Endothelial cell of umbilical vein (primary cell): Measurements from ENCODE around the gene TDRD3. TPM values are rescaled to one million over a fixed set of nuclear protein-coding genes. Genes with fewer than 3 reads are reported as not detected.

Experiments
- BruUV-seq: library from RNA; stranded (reverse); fragments of 400-500 nt; replicated peaks from 2 replicates; lab custom pipeline; 2021; lab: Mats Ljungman, UMichigan
- CTCF ChIA-PET: fragments of 300-600, 350-600 bp; sonication (Branson Sonifier 250); formaldehyde crosslinking; loops from one replicate; lab custom pipeline; 2021; ENCODE audit warnings: antibody characterized with exemption, inconsistent platforms; lab: Charles Lee
- POLR2A ChIA-PET: fragments of 300-600, 350-600 bp; sonication (Branson Sonifier 250); formaldehyde crosslinking; loops from one replicate; lab custom pipeline; 2021; ENCODE audit warnings: antibody characterized with exemption, inconsistent platforms; lab: Charles Lee
- DNase-seq: peaks from one replicate; pipeline ENCODE4 v3.0.0-alpha.2; 2011; ENCODE audit warnings: low read depth, low spot score
- FAIRE-seq: peaks from 2 replicates; lab custom pipeline; 2011; peaks lifted over from hg19 to GRCh38; lab: Jason Lieb, UNC
- H2AFZ ChIP-seq: 2 replicates; pipeline ENCODE4 v1.6.0; 2012; ENCODE audit warnings: low read depth, low read length, control low read depth, inconsistent platforms
- H3K27ac ChIP-seq: 2 replicates; pipeline ENCODE4 v1.5.1; 2011; ENCODE audit warnings: low read depth, mild to moderate bottlenecking, control low read depth, low read length, moderate library complexity; ENCODE audit not compliant: insufficient read depth
- H3K27me3 ChIP-seq, 2 experiments: 2 replicates each; pipeline versions ENCODE4 v1.6.0 to v1.6.1; 2011; ENCODE audit warnings: low read length in 2 of 2, mixed read lengths in 1 of 2; ENCODE audit not compliant: control insufficient read depth in 2 of 2, insufficient read depth in 2 of 2
- H3K36me3 ChIP-seq, 2 experiments: 2 replicates in 1 of 2; 3 replicates in 1 of 2; pipeline ENCODE4 v1.5.1; 2011; ENCODE audit warnings: low read length in 2 of 2, mild to moderate bottlenecking in 1 of 2, moderate library complexity in 1 of 2; ENCODE audit not compliant: control insufficient read depth in 2 of 2, insufficient read depth in 2 of 2; ENCODE audit errors: extremely low read depth in 1 of 2
- H3K4me1 ChIP-seq: 3 replicates; pipeline ENCODE4 v1.5.1; 2011; ENCODE audit warnings: mild to moderate bottlenecking, low read length; ENCODE audit not compliant: control insufficient read depth, insufficient read depth; ENCODE audit errors: extremely low read depth
- H3K4me2 ChIP-seq: 2 replicates; pipeline ENCODE4 v1.6.1; 2011; ENCODE audit warnings: low read length, control low read depth, mixed read lengths; ENCODE audit not compliant: insufficient read depth
- H3K4me3 ChIP-seq, 3 experiments: fragments of 200-600 bp in 1 of 3; sonication (generic), shearing (Covaris generic) in 1 of 3; replicated peaks in 1 of 3; 2 replicates each; pipeline ENCODE4 v1.5.1; 2011 to 2016; ENCODE audit warnings: control low read depth in 3 of 3, low read length in 3 of 3, mild to moderate bottlenecking in 2 of 3, inconsistent platforms in 1 of 3, low read depth in 1 of 3, moderate library complexity in 1 of 3; ENCODE audit not compliant: insufficient read depth in 1 of 3
- H3K79me2 ChIP-seq: 2 replicates; pipeline ENCODE4 v1.6.0; 2012; ENCODE audit warnings: low read length, inconsistent platforms; ENCODE audit not compliant: control insufficient read depth, insufficient read depth
- H3K9ac ChIP-seq: replicated peaks from 2 replicates; pipeline ENCODE3; 2011; ENCODE audit warnings: low read length, control low read depth; ENCODE audit not compliant: insufficient read depth; ENCODE audit errors: extremely low read depth
- H3K9me1 ChIP-seq: replicated peaks from 3 replicates; pipeline ENCODE4 v1.6.0; 2011; ENCODE audit warnings: mild to moderate bottlenecking, low read length; ENCODE audit not compliant: control insufficient read depth, insufficient read depth; ENCODE audit errors: extremely low read depth
- H3K9me3 ChIP-seq: replicated peaks from 2 replicates; pipeline ENCODE4 v1.5.1; 2012; ENCODE audit warnings: low read length, inconsistent platforms; ENCODE audit not compliant: control insufficient read depth, insufficient read depth
- H4K20me1 ChIP-seq: replicated peaks from 2 replicates; pipeline ENCODE3; 2011; ENCODE audit warnings: mild to moderate bottlenecking, low read length; ENCODE audit not compliant: control insufficient read depth, insufficient read depth; ENCODE audit errors: extremely low read depth
- CTCF ChIP-seq, 2 donors: IDR thresholded peaks; 1 replicate in 1 of 2; 2 replicates in 1 of 2; pipeline ENCODE4 v1.5.1; 2011; ENCODE audit warnings: low read length in 2 of 2, mild to moderate bottlenecking in 2 of 2, moderate library complexity in 2 of 2, control low read depth in 1 of 2, inconsistent platforms in 1 of 2, low read depth in 1 of 2; ENCODE audit not compliant: insufficient read depth in 1 of 2; ENCODE audit errors: extremely low read depth in 1 of 2
- EZH2 ChIP-seq: IDR thresholded peaks from 2 replicates; pipeline ENCODE4 v1.6.1; 2012; ENCODE audit warnings: borderline replicate concordance, low read depth, mild to moderate bottlenecking, moderate library complexity, low read length, inconsistent platforms; ENCODE audit not compliant: severe bottlenecking
- FOS ChIP-seq: IDR thresholded peaks from 2 replicates; pipeline ENCODE4 v1.6.1; 2011; ENCODE audit warnings: mild to moderate bottlenecking, low read length, moderate library complexity, borderline replicate concordance; ENCODE audit not compliant: insufficient read depth
- GATA2 ChIP-seq: IDR thresholded peaks from 2 replicates; pipeline ENCODE4 v1.7.0; 2011; ENCODE audit warnings: low read depth, mild to moderate bottlenecking, moderate library complexity, mixed read lengths, low read length; ENCODE audit not compliant: insufficient read length, insufficient read depth
- JUN ChIP-seq: IDR thresholded peaks from 2 replicates; pipeline ENCODE4 v1.6.1; 2011; ENCODE audit warnings: borderline replicate concordance, low read depth; ENCODE audit not compliant: insufficient read length, insufficient read depth
- MAX ChIP-seq: IDR thresholded peaks from 2 replicates; pipeline ENCODE4 v1.6.1; 2011; ENCODE audit not compliant: insufficient read depth, insufficient read length
- MYC ChIP-seq: IDR thresholded peaks from one replicate; pipeline ENCODE4 v1.6.1; 2011; ENCODE audit warnings: mild to moderate bottlenecking, low read depth, low read length
- POLR2A ChIP-seq: IDR thresholded peaks from 2 replicates; pipeline ENCODE4 v1.6.1; 2012; ENCODE audit warnings: low read depth, mild to moderate bottlenecking, control low read depth, low read length
- POLR2AphosphoS5 ChIP-seq: IDR thresholded peaks from 2 replicates; pipeline ENCODE4 v1.6.1; 2012; ENCODE audit warnings: low read depth, mild to moderate bottlenecking, control low read depth, low read length, moderate library complexity; ENCODE audit not compliant: insufficient read depth
- dilution Hi-C: fragments of 300-500 bp; cut with MboI; formaldehyde crosslinking; loops from one replicate; pipeline ENCODE4 v1.15.0; 2019; ENCODE audit warnings: low sequenced_read_pairs; ENCODE audit not compliant: extremely low pct_ligation_motif_present
- intact Hi-C: fragments of 100-400 bp; cut with micrococcal nuclease; formaldehyde crosslinking; loops from one replicate; pipeline ENCODE4 v1.10.0; 2022
- polyA plus RNA-seq, 4 experiments: library from polyadenylated mRNA; depleted of rRNA in 3 of 4; stranded (reverse) in 3 of 4; unstranded in 1 of 4; fragments of >200 nt; gene quantifications; 2 replicates each; pipeline versions ENCODE4 v1.2.1 to v1.2.3, GENCODE V29; 2011 to 2012; ENCODE audit warnings: missing spikeins in 1 of 4
- total RNA-seq: library from RNA; stranded (reverse); gene quantifications from 2 replicates; pipeline ENCODE4 v1.2.3, GENCODE V29; 2021

TDRD3 gene
- total and polyA plus RNA-seq, 2 donors (not counting 3 experiments of a cell fraction or from before 2014, with no cell fraction given) = 3.0 to 16.3 TPM

- no peak overlapping the region for H3K4me3 ChIP-seq
- H3K79me2 ChIP-seq = peaks cover 5% of the 10 kb centered on the region
- no peaks in the 10 kb centered on the region for H3K27me3 ChIP-seq
- H3K4me1 ChIP-seq = no peaks in the 10 kb centered on the region
- BruUV-seq = no TSS peak
- dilution Hi-C loops = no loop called here
- intact Hi-C loops = no loop called here
- DNase-seq (no peak), FAIRE-seq (no peak)
- H3K36me3 ChIP-seq = no peaks in the 10 kb centered on the region
- no peaks in the 10 kb centered on the region for H3K9me1 ChIP-seq
- H3K9me3 ChIP-seq = no peaks in the 10 kb centered on the region
- no peak overlapping the region for H2AFZ ChIP-seq
- TF ChIP-seq POLR2AphosphoS5 (no peak), EZH2 (no peak), FOS (no peak), GATA2 (no peak), MYC (no peak), MAX (no peak), CTCF (IDR thresholded peaks at IDR 0.05; ENCODE audit: extremely low read depth in 1 of 2, insufficient read depth in 1 of 2, low read depth in 1 of 2, low read length in 2 of 2) (no peak), POLR2A (no peak), JUN (no peak)
- H3K4me2 ChIP-seq = no peak overlapping the region
- ChIA-PET POLR2A (no interaction called here), CTCF (no interaction called here)
- no peak overlapping the region for H3K27ac ChIP-seq
- H3K9ac ChIP-seq = no peak overlapping the region
- H4K20me1 ChIP-seq = no peaks in the 10 kb centered on the region
Measured at GRCh38 chr13:60414177-60414576, 17.2 kb downstream of the TDRD3 start.
